Gastrocnemius medialis (tissue), 4 donors: Measurements from ENCODE around the gene TBC1D5. TPM values are rescaled to one million over a fixed set of nuclear protein-coding genes. Genes with fewer than 3 reads are reported as not detected.
"Not testable (repeated sequence)": the region's sequence is repeated elsewhere in the genome, so short reads cannot be mapped to it uniquely, and the experiment has no call there.

Experiments used
- ATAC-seq, 2 donors: fragments of 150-250 bp; one replicate each; pipeline ENCODE4 v1.9.1; 2016
- DNase-seq, 2 donors: peaks; one replicate each; pipeline ENCODE4 v3.0.0-alpha.2; 2019
- H3K27ac ChIP-seq, 4 donors: fragments of 200-600 bp; sonication (generic); 1 replicate in 1 of 4; 2 replicates in 3 of 4; pipeline ENCODE4 v1.5.1; 2016 to 2018; ENCODE audit warnings: mild to moderate bottlenecking in 2 of 4, moderate library complexity in 1 of 4
- H3K27me3 ChIP-seq, 3 donors: fragments of 200-600 bp; sonication (generic) in 2 of 3; 1 replicate in 1 of 3; 2 replicates in 2 of 3; pipeline versions ENCODE4 v1.5.1 to v1.6.0; 2016 to 2019; ENCODE audit warnings: mild to moderate bottlenecking in 1 of 3, moderate library complexity in 1 of 3
- H3K36me3 ChIP-seq, 2 donors: fragments of 200-600 bp; sonication (generic) in 1 of 2; one replicate each; pipeline ENCODE4 v1.5.1; 2017 to 2018
- H3K4me1 ChIP-seq, 2 donors: fragments of 200-600 bp; sonication (generic) in 1 of 2; one replicate each; pipeline ENCODE4 v1.5.1; 2016 to 2017; ENCODE audit warnings: mild to moderate bottlenecking in 2 of 2
- H3K4me3 ChIP-seq, 4 donors: fragments of 200-600 bp; sonication (generic) in 3 of 4; 1 replicate in 1 of 4; 2 replicates in 3 of 4; pipeline ENCODE4 v1.5.1; 2016 to 2019; ENCODE audit warnings: mild to moderate bottlenecking in 2 of 4
- H3K9me3 ChIP-seq, 3 donors: fragments of 200-600 bp; sonication (generic) in 2 of 3; 1 replicate in 1 of 3; 2 replicates in 2 of 3; pipeline ENCODE4 v1.5.1; 2016 to 2019
- CTCF ChIP-seq, 5 experiments: fragments of 450-650 bp in 3 of 5; fragments of 200-600 bp in 2 of 5; sonication (generic) in 2 of 5; IDR thresholded peaks in 4 of 5; conservative IDR thresholded peaks in 1 of 5; 1 replicate in 4 of 5; 2 replicates in 1 of 5; pipeline ENCODE4 v1.5.1; 2016 to 2019; ENCODE audit warnings: antibody characterized with exemption in 5 of 5, mild to moderate bottlenecking in 3 of 5, moderate library complexity in 3 of 5
- POLR2A ChIP-seq, 2 donors: fragments of 450-650 bp; IDR thresholded peaks; one replicate each; pipeline ENCODE4 v1.6.1; 2017; ENCODE audit warnings: antibody characterized with exemption in 2 of 2, mild to moderate bottlenecking in 2 of 2, moderate library complexity in 2 of 2
- in situ Hi-C, 4 donors: fragments of 200-750 bp; cut with MboI; loops; one replicate each; pipeline versions ENCODE4 v1.15.0 to v1.8.0; 2017; ENCODE audit warnings: low sequenced_read_pairs in 4 of 4
- intact Hi-C: fragments of 100-400 bp; cut with DNase I; formaldehyde crosslinking; loops from one replicate; pipeline ENCODE4 v1.15.1; 2023; ENCODE audit warnings: low total_unique reads
- total RNA-seq, 4 donors: library from RNA; depleted of rRNA; stranded (reverse); fragments of >200 nt; gene quantifications; one replicate each; pipeline versions ENCODE4 v1.1.0 to v1.2.3, GENCODE V29; 2016

The TBC1D5 gene
- total RNA-seq, 4 donors from 2014 or later = 20.3 to 34.4 (median 27.1) TPM

- no peaks in the 10 kb centered on the region for H3K9me3 ChIP-seq
- intact Hi-C loops (no loop called here), in situ Hi-C loops (no loop called here)
- TF ChIP-seq CTCF (IDR thresholded peaks at IDR 0.05 in 4 of 5, conservative IDR thresholded peaks at IDR 0.05 in 1 of 5) (no peak), POLR2A (IDR thresholded peaks at IDR 0.05) (no peak)
- H3K4me1 ChIP-seq = no peaks in the 10 kb centered on the region
- no peak for ATAC-seq
- H3K27ac ChIP-seq = no peak overlapping the region
- H3K27me3 ChIP-seq = no peaks in the 10 kb centered on the region
- DNase-seq = no peak
- H3K4me3 ChIP-seq = no peak overlapping the region
- H3K36me3 ChIP-seq = no peaks in the 10 kb centered on the region
Measured at GRCh38 chr3:17546500-17547255, 195.8 kb downstream of the TBC1D5 start.

- no peaks in the 10 kb centered on the region for H3K27me3 ChIP-seq
- no peaks in the 10 kb centered on the region for H3K9me3 ChIP-seq
- no peak for DNase-seq
- no peak for ATAC-seq
- intact Hi-C loops = no loop called here
- H3K4me3 ChIP-seq = no peak overlapping the region
- H3K4me1 ChIP-seq = no peaks in the 10 kb centered on the region
- no peaks in the 10 kb centered on the region for H3K36me3 ChIP-seq
- no peak overlapping the region for H3K27ac ChIP-seq
- in situ Hi-C loops = no loop called here
- TF ChIP-seq POLR2A (IDR thresholded peaks at IDR 0.05) (no peak), CTCF (IDR thresholded peaks at IDR 0.05 in 4 of 5, conservative IDR thresholded peaks at IDR 0.05 in 1 of 5) (no peak)
Measured at GRCh38 chr3:17544632-17545031, 197.8 kb downstream of the TBC1D5 start.

GRCh38 chr3:17542591-17542990 lies 199.8 kb downstream of the TBC1D5 start:
- Histone ChIP-seq H3K4me3 (no peak overlapping the region), H3K27ac (no peak overlapping the region), H3K9me3 (no peaks in the 10 kb centered on the region), H3K4me1 (no peaks in the 10 kb centered on the region), H3K36me3 (no peaks in the 10 kb centered on the region), H3K27me3 (no peaks in the 10 kb centered on the region)
- no peak for TF ChIP-seq POLR2A (IDR thresholded peaks at IDR 0.05)
- TF ChIP-seq CTCF (IDR thresholded peaks at IDR 0.05 in 4 of 5, conservative IDR thresholded peaks at IDR 0.05 in 1 of 5) = no peak
- in situ Hi-C loops (no loop called here), intact Hi-C loops (no loop called here)
- no peak for ATAC-seq
- no peak for DNase-seq

- no peaks in the 10 kb centered on the region for H3K9me3 ChIP-seq
- no peaks in the 10 kb centered on the region for H3K27me3 ChIP-seq
- intact Hi-C loops = no loop called here
- no peak for TF ChIP-seq POLR2A (IDR thresholded peaks at IDR 0.05)
- no peak for TF ChIP-seq CTCF (IDR thresholded peaks at IDR 0.05 in 4 of 5, conservative IDR thresholded peaks at IDR 0.05 in 1 of 5)
- H3K4me3 ChIP-seq = no peak overlapping the region
- no peaks in the 10 kb centered on the region for H3K36me3 ChIP-seq
- no peak for DNase-seq
- no peak for ATAC-seq
- H3K27ac ChIP-seq = no peak overlapping the region
- H3K4me1 ChIP-seq = peaks cover 0 to 9% of the 10 kb centered on the region in 2 donors
- in situ Hi-C loops = no loop called here
Measured at GRCh38 chr3:17539436-17539835, 203.0 kb downstream of the TBC1D5 start.

GRCh38 chr3:17535274-17535673 lies 207.2 kb downstream of the TBC1D5 start:
- H3K27ac ChIP-seq = no peak overlapping the region
- TF ChIP-seq CTCF (IDR thresholded peaks at IDR 0.05 in 4 of 5, conservative IDR thresholded peaks at IDR 0.05 in 1 of 5) = no peak
- no peak for TF ChIP-seq POLR2A (IDR thresholded peaks at IDR 0.05)
- no peaks in the 10 kb centered on the region for H3K9me3 ChIP-seq
- no peaks in the 10 kb centered on the region for H3K27me3 ChIP-seq
- no peak overlapping the region for H3K4me3 ChIP-seq
- DNase-seq (no peak), ATAC-seq (no peak)
- in situ Hi-C loops (no loop called here), intact Hi-C loops (no loop called here)
- peaks cover 0 to 9% of the 10 kb centered on the region in 2 donors for H3K4me1 ChIP-seq
- H3K36me3 ChIP-seq = no peaks in the 10 kb centered on the region

- H3K36me3 ChIP-seq, H3K4me1 ChIP-seq, ATAC-seq, H3K9me3 ChIP-seq, H3K27ac ChIP-seq, DNase-seq, intact Hi-C loops, in situ Hi-C loops, H3K27me3 ChIP-seq, H3K4me3 ChIP-seq: not testable (repeated sequence)
Measured at GRCh38 chr3:17532446-17532845, 210.0 kb downstream of the TBC1D5 start.
